ENCODE results near the gene GGN.

The GGN gene

GRCh38 chr19:38417146-38417543 lies 29.3 kb upstream of the GGN start:
- no peak for TF ChIP-seq POLR2AphosphoS5 (IDR thresholded peaks at IDR 0.05; ENCODE audit: low read depth)
- no peak for TF ChIP-seq REST (IDR thresholded peaks at IDR 0.05; ENCODE audit: insufficient replicate concordance, low read depth)
- TF ChIP-seq GABPA (IDR thresholded peaks at IDR 0.05; ENCODE audit: low read depth), result no peak
- TF ChIP-seq CTCF (IDR thresholded peaks at IDR 0.05; ENCODE audit: insufficient read depth, low read length), result no peak
- no peak for TF ChIP-seq SPI1 (IDR thresholded peaks at IDR 0.05; ENCODE audit: borderline replicate concordance, low read depth)
- Histone ChIP-seq H3K4me3 (replicated peaks; ENCODE audit: insufficient read depth, low read length) (no peak overlapping the region), H3K27me3 (ENCODE audit: insufficient read depth, poor library complexity, severe bottlenecking) (no peaks in the 10 kb centered on the region), H3K27ac (replicated peaks) (peak overlapping the region; percentile 55)
- no peak for DNase-seq (ENCODE audit: low read depth in 1 of 2, low spot score in 1 of 2)

- no peak for TF ChIP-seq CTCF (IDR thresholded peaks at IDR 0.05; ENCODE audit: insufficient read depth, low read length)
- no peak for TF ChIP-seq REST (IDR thresholded peaks at IDR 0.05; ENCODE audit: insufficient replicate concordance, low read depth)
- no peak for TF ChIP-seq GABPA (IDR thresholded peaks at IDR 0.05; ENCODE audit: low read depth)
- TF ChIP-seq POLR2AphosphoS5 (IDR thresholded peaks at IDR 0.05; ENCODE audit: low read depth), result no peak
- TF ChIP-seq SPI1 (IDR thresholded peaks at IDR 0.05; ENCODE audit: borderline replicate concordance, low read depth), result no peak
- Histone ChIP-seq H3K4me3 (replicated peaks; ENCODE audit: insufficient read depth, low read length) (no peak overlapping the region), H3K27me3 (ENCODE audit: insufficient read depth, poor library complexity, severe bottlenecking) (no peaks in the 10 kb centered on the region), H3K27ac (replicated peaks) (no peak overlapping the region)
- no peak for DNase-seq (ENCODE audit: low read depth in 1 of 2, low spot score in 1 of 2)
Observed at GRCh38 chr19:38413416-38413815, 25.6 kb upstream of the GGN start.

GRCh38 chr19:38412961-38413360 lies 25.1 kb upstream of the GGN start:
- DNase-seq (ENCODE audit: low read depth in 1 of 2, low spot score in 1 of 2), result no peak
- H3K27ac ChIP-seq (replicated peaks), result no peak overlapping the region
- TF ChIP-seq REST (IDR thresholded peaks at IDR 0.05; ENCODE audit: insufficient replicate concordance, low read depth) (no peak), GABPA (IDR thresholded peaks at IDR 0.05; ENCODE audit: low read depth) (no peak), CTCF (IDR thresholded peaks at IDR 0.05; ENCODE audit: insufficient read depth, low read length) (no peak), SPI1 (IDR thresholded peaks at IDR 0.05; ENCODE audit: borderline replicate concordance, low read depth) (no peak), POLR2AphosphoS5 (IDR thresholded peaks at IDR 0.05; ENCODE audit: low read depth) (no peak)

More at GRCh38 chr19:38412961-38413360, 25.1 kb upstream of the GGN start:
- H3K4me3 ChIP-seq (replicated peaks; ENCODE audit: insufficient read depth, low read length), result no peak overlapping the region
- no peaks in the 10 kb centered on the region for H3K27me3 ChIP-seq (ENCODE audit: insufficient read depth, poor library complexity, severe bottlenecking)
